ENCODE data around the gene TRUB2.

Gene TRUB2, protein sequence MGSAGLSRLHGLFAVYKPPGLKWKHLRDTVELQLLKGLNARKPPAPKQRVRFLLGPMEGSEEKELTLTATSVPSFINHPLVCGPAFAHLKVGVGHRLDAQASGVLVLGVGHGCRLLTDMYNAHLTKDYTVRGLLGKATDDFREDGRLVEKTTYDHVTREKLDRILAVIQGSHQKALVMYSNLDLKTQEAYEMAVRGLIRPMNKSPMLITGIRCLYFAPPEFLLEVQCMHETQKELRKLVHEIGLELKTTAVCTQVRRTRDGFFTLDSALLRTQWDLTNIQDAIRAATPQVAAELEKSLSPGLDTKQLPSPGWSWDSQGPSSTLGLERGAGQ

GRCh38 chr9:128322404-128323211 is at the start of gene TRUB2, which contains the start of gene COQ4:
TRUB2 (minus strand) TSS chr9:128322447; CDS start chr9:128322408, 39 bp downstream.
COQ4 (plus strand) TSS chr9:128322839; CDS start chr9:128322859, 20 bp downstream.
- peaks cover 11 to 18% of the 10 kb centered on the region in 2 donors for H3K36me3 ChIP-seq (ENCODE audit: control insufficient read depth in 2 of 2, insufficient read depth in 2 of 2, low read length in 2 of 2)
- peak within 1 kb of the TSS; percentile 93 to 96 for H3K27ac ChIP-seq (ENCODE audit: low read depth in 2 of 2, low read length in 2 of 2)
- H3K9me3 ChIP-seq (ENCODE audit: control insufficient read depth in 2 of 2, low read length in 2 of 2), result no peaks in the 10 kb centered on the region
- peaks cover 8 to 20% of the 10 kb centered on the region in 2 donors for H3K4me1 ChIP-seq (ENCODE audit: control insufficient read depth in 2 of 2, insufficient read depth in 2 of 2, low read length in 2 of 2)
- H3K27me3 ChIP-seq (ENCODE audit: control insufficient read depth in 2 of 2, insufficient read depth in 2 of 2, low read length in 2 of 2), result no peaks in the 10 kb centered on the region
- peak within 1 kb of the TSS; percentile 85 for H3K9ac ChIP-seq (ENCODE audit: low read depth in 1 of 2, low read length in 2 of 2)
- H3K4me3 ChIP-seq (ENCODE audit: low read length in 2 of 2), result peak within 1 kb of the TSS; percentile 99

DNA sequence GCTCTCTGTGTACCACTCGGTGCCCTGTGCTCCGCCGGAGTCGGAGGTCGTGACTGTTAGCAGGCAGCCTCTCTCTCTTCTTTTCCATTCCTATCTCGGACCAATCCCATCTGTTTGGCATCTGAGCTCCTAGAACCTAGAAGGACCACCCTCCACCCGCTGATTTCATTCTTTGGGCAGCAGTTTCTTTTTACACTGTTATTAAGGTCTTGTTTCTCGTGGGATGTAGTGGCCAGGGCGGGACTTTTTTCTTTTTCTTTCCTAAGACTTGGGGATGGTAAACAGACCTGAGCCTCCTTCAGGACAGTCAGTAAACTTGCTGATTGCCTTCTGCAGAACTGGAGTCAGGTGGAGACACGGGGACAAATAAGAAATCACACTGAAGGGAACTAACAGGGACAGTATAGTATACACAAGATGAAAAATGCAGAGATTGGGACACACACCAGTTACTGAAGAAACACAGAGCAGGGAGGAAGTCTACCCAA is 49.4 kb upstream of the TRUB2 start:
- Histone ChIP-seq H3K9ac (ENCODE audit: low read depth in 1 of 2, low read length in 2 of 2) (peak overlapping the region; percentile 96 to 97), H3K27ac (ENCODE audit: low read depth in 2 of 2, low read length in 2 of 2) (peak overlapping the region; percentile 85 to 90), H3K4me1 (ENCODE audit: control insufficient read depth in 2 of 2, insufficient read depth in 2 of 2, low read length in 2 of 2) (peaks cover 15 to 18% of the 10 kb centered on the region in 2 donors)

DNA sequence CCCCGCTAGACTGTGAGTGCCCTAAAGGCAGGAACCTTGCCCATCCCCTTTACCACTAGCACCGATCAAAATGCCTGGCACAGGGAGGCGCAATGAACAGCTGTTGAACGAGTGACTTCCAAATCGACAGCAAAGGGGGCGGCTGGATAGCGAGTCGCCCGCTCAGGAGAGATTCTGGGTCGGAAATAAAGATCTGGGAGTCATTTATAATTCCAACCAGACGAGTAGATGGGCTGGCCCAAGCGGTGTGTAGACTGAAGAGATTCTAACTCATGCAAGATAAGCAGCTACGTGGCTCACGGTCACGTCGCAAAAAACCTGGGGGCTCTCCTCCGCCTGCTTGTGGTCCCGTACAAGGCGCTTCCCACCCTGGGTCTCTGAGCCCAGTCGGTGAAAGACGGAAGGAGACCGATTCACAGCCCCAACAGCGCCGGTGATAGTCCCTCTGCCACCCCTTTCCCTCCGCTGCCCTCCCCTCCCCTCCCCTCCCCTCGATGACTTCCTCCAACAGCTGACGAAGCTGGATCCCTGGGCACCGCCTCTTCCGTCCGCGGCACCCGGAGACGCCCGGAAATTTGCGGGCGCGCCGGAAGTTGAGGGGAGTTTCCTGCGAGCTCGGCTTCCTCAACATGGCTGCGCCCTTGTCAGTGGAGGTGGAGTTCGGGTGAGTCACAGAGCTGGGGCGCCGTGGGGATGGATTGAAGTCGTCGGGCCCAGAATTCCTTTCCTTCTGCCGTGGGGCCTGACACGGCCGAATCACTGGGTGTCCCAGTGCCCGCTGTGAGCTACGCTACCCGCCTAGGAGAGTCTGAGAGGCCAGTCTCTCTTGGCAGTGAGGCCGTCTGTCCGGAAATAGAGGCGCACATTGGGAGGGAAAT is 48.7 kb upstream of the TRUB2 start, which contains the start of gene URM1:
Gene URM1, plus strand, starts transcription at position 623 of the 878 bp plus-strand sequence. Its CDS starts 7 bp downstream, at position 630.
- Histone ChIP-seq H3K4me3 (ENCODE audit: low read length in 2 of 2) (peak within 1 kb of the TSS; percentile 88 to 98), H3K36me3 (ENCODE audit: control insufficient read depth in 2 of 2, insufficient read depth in 2 of 2, low read length in 2 of 2) (peaks cover 0 to 15% of the 10 kb centered on the region in 2 donors), H3K9ac (ENCODE audit: low read depth in 1 of 2, low read length in 2 of 2) (peak within 1 kb of the TSS; percentile 96 to 97), H3K4me1 (ENCODE audit: control insufficient read depth in 2 of 2, insufficient read depth in 2 of 2, low read length in 2 of 2) (peaks cover 15 to 18% of the 10 kb centered on the region in 2 donors), H3K9me3 (ENCODE audit: control insufficient read depth in 2 of 2, low read length in 2 of 2) (no peaks in the 10 kb centered on the region), H3K27ac (ENCODE audit: low read depth in 2 of 2, low read length in 2 of 2) (peak within 1 kb of the TSS; percentile 85 to 90), H3K27me3 (ENCODE audit: control insufficient read depth in 2 of 2, insufficient read depth in 2 of 2, low read length in 2 of 2) (no peaks in the 10 kb centered on the region)

More for the DNA sequence above, 49.4 kb upstream of the TRUB2 start:
- Histone ChIP-seq H3K36me3 (ENCODE audit: control insufficient read depth in 2 of 2, insufficient read depth in 2 of 2, low read length in 2 of 2) (peaks cover 0 to 15% of the 10 kb centered on the region in 2 donors), H3K27me3 (ENCODE audit: control insufficient read depth in 2 of 2, insufficient read depth in 2 of 2, low read length in 2 of 2) (no peaks in the 10 kb centered on the region), H3K4me3 (ENCODE audit: low read length in 2 of 2) (peak overlapping the region; percentile 88 to 98), H3K9me3 (ENCODE audit: control insufficient read depth in 2 of 2, low read length in 2 of 2) (no peaks in the 10 kb centered on the region)

- Histone ChIP-seq H3K27me3 (ENCODE audit: control insufficient read depth in 2 of 2, insufficient read depth in 2 of 2, low read length in 2 of 2) (no peaks in the 10 kb centered on the region), H3K36me3 (ENCODE audit: control insufficient read depth in 2 of 2, insufficient read depth in 2 of 2, low read length in 2 of 2) (peaks cover 0 to 15% of the 10 kb centered on the region in 2 donors), H3K27ac (ENCODE audit: low read depth in 2 of 2, low read length in 2 of 2) (peak overlapping the region; percentile 85 to 90), H3K9ac (ENCODE audit: low read depth in 1 of 2, low read length in 2 of 2) (peak overlapping the region; percentile 86 to 96), H3K4me3 (ENCODE audit: low read length in 2 of 2) (peak overlapping the region; percentile 88 to 98), H3K9me3 (ENCODE audit: control insufficient read depth in 2 of 2, low read length in 2 of 2) (no peaks in the 10 kb centered on the region), H3K4me1 (ENCODE audit: control insufficient read depth in 2 of 2, insufficient read depth in 2 of 2, low read length in 2 of 2) (peaks cover 15 to 18% of the 10 kb centered on the region in 2 donors)
Measured at GRCh38 chr9:128370367-128370751, 48.1 kb upstream of the TRUB2 start.

DNA sequence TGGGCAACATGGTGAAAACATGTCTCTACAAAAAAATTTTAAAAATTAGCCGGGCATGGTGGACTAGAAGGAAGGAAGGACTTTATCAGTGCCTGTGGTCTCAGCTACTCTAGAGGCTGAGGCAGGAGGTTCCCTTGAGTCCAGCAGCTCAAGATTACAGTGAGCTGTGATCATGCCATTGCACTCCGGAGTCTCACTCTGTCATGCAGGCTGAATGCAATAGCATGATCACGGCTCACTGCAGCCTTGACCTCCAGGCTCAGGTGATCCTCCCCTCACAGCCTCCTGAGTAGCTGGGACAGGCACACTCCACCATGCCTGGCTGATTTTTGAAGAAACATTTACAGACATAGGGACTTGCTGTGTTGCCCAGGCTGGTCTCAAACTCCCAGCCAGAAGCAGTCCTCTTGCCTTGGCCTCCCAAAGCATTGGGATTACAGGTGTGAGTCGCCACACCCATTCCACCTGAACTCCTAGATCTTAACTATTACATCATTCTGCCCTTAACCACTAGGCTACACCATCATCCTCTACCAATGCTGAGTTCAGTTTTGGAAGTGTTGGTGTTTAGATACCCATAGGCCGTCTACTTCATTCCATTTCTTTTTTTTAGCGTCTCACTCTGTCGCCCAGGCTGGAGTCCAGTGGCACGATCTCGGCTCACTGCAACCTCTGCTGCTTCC is 46.9 kb upstream of the TRUB2 start:
- H3K9me3 ChIP-seq (ENCODE audit: control insufficient read depth in 2 of 2, low read length in 2 of 2), result no peaks in the 10 kb centered on the region
- no peak overlapping the region for H3K4me3 ChIP-seq (ENCODE audit: low read length in 2 of 2)
- H3K27me3 ChIP-seq (ENCODE audit: control insufficient read depth in 2 of 2, insufficient read depth in 2 of 2, low read length in 2 of 2), result no peaks in the 10 kb centered on the region
- no peak overlapping the region for H3K9ac ChIP-seq (ENCODE audit: low read depth in 1 of 2, low read length in 2 of 2)
- H3K4me1 ChIP-seq (ENCODE audit: control insufficient read depth in 2 of 2, insufficient read depth in 2 of 2, low read length in 2 of 2), result peaks cover 18 to 22% of the 10 kb centered on the region in 2 donors
- H3K27ac ChIP-seq (ENCODE audit: low read depth in 2 of 2, low read length in 2 of 2), result no peak overlapping the region
- peaks cover 0 to 9% of the 10 kb centered on the region in 2 donors for H3K36me3 ChIP-seq (ENCODE audit: control insufficient read depth in 2 of 2, insufficient read depth in 2 of 2, low read length in 2 of 2)

GRCh38 chr9:128365525-128365924 is 43.3 kb upstream of the TRUB2 start:
- H3K4me3 ChIP-seq (ENCODE audit: low read length in 2 of 2), result no peak overlapping the region
- H3K27ac ChIP-seq (ENCODE audit: low read depth in 2 of 2, low read length in 2 of 2), result no peak overlapping the region
- peak overlapping the region in 1 of 2 donors; percentile 56 for H3K9ac ChIP-seq (ENCODE audit: low read depth in 1 of 2, low read length in 2 of 2)

GRCh38 chr9:128362774-128363173 is 40.5 kb upstream of the TRUB2 start:
- no peaks in the 10 kb centered on the region for H3K9me3 ChIP-seq (ENCODE audit: control insufficient read depth in 2 of 2, low read length in 2 of 2)
- H3K27ac ChIP-seq (ENCODE audit: low read depth in 2 of 2, low read length in 2 of 2), result no peak overlapping the region
- peaks cover 0 to 10% of the 10 kb centered on the region in 2 donors for H3K36me3 ChIP-seq (ENCODE audit: control insufficient read depth in 2 of 2, insufficient read depth in 2 of 2, low read length in 2 of 2)
- H3K4me1 ChIP-seq (ENCODE audit: control insufficient read depth in 2 of 2, insufficient read depth in 2 of 2, low read length in 2 of 2), result peaks cover 5 to 12% of the 10 kb centered on the region in 2 donors
- no peaks in the 10 kb centered on the region for H3K27me3 ChIP-seq (ENCODE audit: control insufficient read depth in 2 of 2, insufficient read depth in 2 of 2, low read length in 2 of 2)
- H3K4me3 ChIP-seq (ENCODE audit: low read length in 2 of 2), result no peak overlapping the region
- no peak overlapping the region for H3K9ac ChIP-seq (ENCODE audit: low read depth in 1 of 2, low read length in 2 of 2)

More at GRCh38 chr9:128365525-128365924, 43.3 kb upstream of the TRUB2 start:
- Histone ChIP-seq H3K27me3 (ENCODE audit: control insufficient read depth in 2 of 2, insufficient read depth in 2 of 2, low read length in 2 of 2) (no peaks in the 10 kb centered on the region), H3K4me1 (ENCODE audit: control insufficient read depth in 2 of 2, insufficient read depth in 2 of 2, low read length in 2 of 2) (peaks cover 10 to 16% of the 10 kb centered on the region in 2 donors), H3K36me3 (ENCODE audit: control insufficient read depth in 2 of 2, insufficient read depth in 2 of 2, low read length in 2 of 2) (peaks cover 0 to 1% of the 10 kb centered on the region in 2 donors), H3K9me3 (ENCODE audit: control insufficient read depth in 2 of 2, low read length in 2 of 2) (no peaks in the 10 kb centered on the region)

DNA sequence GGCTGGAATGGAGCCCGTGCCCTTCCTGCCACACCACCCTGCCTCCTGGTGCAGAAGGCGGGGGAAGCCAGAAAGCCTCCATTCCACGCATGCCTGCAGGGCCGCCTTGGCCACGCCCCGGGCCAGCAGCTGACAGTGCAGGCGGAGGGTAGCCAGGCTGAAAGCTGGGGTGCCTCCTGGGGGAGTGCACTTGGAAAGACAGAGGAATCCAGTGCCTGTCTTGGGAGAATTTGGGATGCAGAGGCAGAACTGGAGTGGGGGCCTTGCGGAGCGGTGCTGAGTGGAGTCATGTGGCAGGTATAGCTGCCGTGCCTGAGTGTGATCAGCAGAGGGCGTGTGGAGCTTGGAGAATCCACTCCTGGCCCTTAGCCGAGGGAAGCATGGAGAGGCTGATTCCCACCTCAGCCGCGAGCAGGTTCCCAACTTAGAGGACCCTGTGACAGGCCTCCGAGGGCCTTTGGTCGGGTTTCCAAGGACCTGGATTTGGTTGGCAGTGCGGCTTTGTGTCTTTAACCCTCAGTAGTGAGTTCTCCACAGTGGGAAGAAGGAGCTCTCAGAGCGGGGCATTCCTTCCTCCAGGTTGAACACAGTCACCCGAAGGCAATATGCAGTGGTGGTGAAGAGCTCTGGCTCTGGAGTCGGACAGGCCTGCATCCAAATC is 39.9 kb upstream of the TRUB2 start:
- Histone ChIP-seq H3K27me3 (ENCODE audit: control insufficient read depth in 2 of 2, insufficient read depth in 2 of 2, low read length in 2 of 2) (no peaks in the 10 kb centered on the region), H3K9me3 (ENCODE audit: control insufficient read depth in 2 of 2, low read length in 2 of 2) (no peaks in the 10 kb centered on the region), H3K4me1 (ENCODE audit: control insufficient read depth in 2 of 2, insufficient read depth in 2 of 2, low read length in 2 of 2) (peaks cover 5 to 12% of the 10 kb centered on the region in 2 donors), H3K36me3 (ENCODE audit: control insufficient read depth in 2 of 2, insufficient read depth in 2 of 2, low read length in 2 of 2) (peaks cover 0 to 10% of the 10 kb centered on the region in 2 donors), H3K9ac (ENCODE audit: low read depth in 1 of 2, low read length in 2 of 2) (peak overlapping the region; percentile 30 to 38), H3K4me3 (ENCODE audit: low read length in 2 of 2) (peak overlapping the region; percentile 64 to 79), H3K27ac (ENCODE audit: low read depth in 2 of 2, low read length in 2 of 2) (peak overlapping the region in 1 of 2 donors; percentile 41)
